DMS53 treated with DMSO at 0.1 percent for 48 hours (cell line): ENCODE measurements around the gene GFOD1.

Experiments used
- DNase-seq: peaks from one replicate; lab custom pipeline; 2025; ENCODE audit not compliant: unreplicated experiment; lab: John Stamatoyannopoulos, UW

GFOD1 gene

GRCh38 chr6:13360671-13361540 is 126.5 kb downstream of the GFOD1 start:
- no peak for DNase-seq

- DNase-seq = no peak
These were observed 128.1 kb downstream of the GFOD1 start for GRCh38 chr6:13359287-13359686.

GRCh38 chr6:13358511-13358910 is 128.9 kb downstream of the GFOD1 start:
- no peak for DNase-seq

- DNase-seq = no peak
These were observed 129.8 kb downstream of the GFOD1 start for GRCh38 chr6:13357551-13358075.

GRCh38 chr6:13355999-13356785 is 131.2 kb downstream of the GFOD1 start:
- no peak for DNase-seq

GRCh38 chr6:13355043-13355945 is 132.1 kb downstream of the GFOD1 start:
- no peak for DNase-seq

- DNase-seq = no peak
These were observed 132.9 kb downstream of the GFOD1 start for GRCh38 chr6:13354331-13355042.

- DNase-seq = no peak
These were observed 135.2 kb downstream of the GFOD1 start for GRCh38 chr6:13352165-13352564.

- DNase-seq = no peak
These were observed 136.1 kb downstream of the GFOD1 start for GRCh38 chr6:13351271-13351670.

- no peak for DNase-seq
These were observed 137.4 kb downstream of the GFOD1 start for GRCh38 chr6:13349811-13350506.

- DNase-seq = no peak
These were observed 138.9 kb downstream of the GFOD1 start for GRCh38 chr6:13348334-13349113.

GRCh38 chr6:13346245-13346644 is 141.2 kb downstream of the GFOD1 start:
- DNase-seq = no peak

- DNase-seq = no peak
These were observed 144.9 kb downstream of the GFOD1 start for GRCh38 chr6:13342414-13343019.

GRCh38 chr6:13339863-13340630 is 147.4 kb downstream of the GFOD1 start:
- no peak for DNase-seq

- DNase-seq = no peak
These were observed 149.4 kb downstream of the GFOD1 start for GRCh38 chr6:13338038-13338437.

GRCh38 chr6:13336553-13336952 is 150.8 kb downstream of the GFOD1 start:
- peak; percentile 73 for DNase-seq

GRCh38 chr6:13334953-13335352 is 152.4 kb downstream of the GFOD1 start:
- no peak for DNase-seq

- peak; percentile 51 for DNase-seq
These were observed 155.1 kb downstream of the GFOD1 start for GRCh38 chr6:13332349-13332706.
